ENCODE measurements around the gene NFKBIZ.

DNA sequence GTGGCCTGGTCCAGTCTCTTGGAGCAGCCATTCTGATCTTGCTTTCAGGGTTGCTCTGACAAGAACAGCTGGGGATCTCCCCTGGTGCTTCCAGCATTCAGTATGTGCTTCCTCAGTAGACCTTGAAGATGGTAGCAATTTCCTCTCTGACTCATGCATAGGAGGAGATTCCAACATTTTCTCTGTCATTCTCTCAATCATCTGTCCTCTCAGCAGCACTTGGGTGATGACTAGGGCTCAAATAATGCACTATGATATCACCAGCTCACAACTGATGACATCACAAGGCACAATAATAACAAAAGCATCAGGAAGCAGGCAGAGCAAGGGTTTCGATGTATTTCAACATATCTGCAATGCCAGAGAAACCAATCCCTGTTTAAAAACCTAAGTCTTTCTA is 52.7 kb downstream of the NFKBIZ start:
- no peak for TF ChIP-seq CTCF (conservative IDR thresholded peaks at IDR 0.05; ENCODE audit: low read length)
- TF ChIP-seq EZH2phosphoT487 (IDR thresholded peaks at IDR 0.05; ENCODE audit: borderline replicate concordance, low read depth, low read length): no peak
